CD14-positive monocyte (primary cell): ENCODE measurements around the gene KRTAP13-3. TPM values are rescaled to one million over a fixed set of nuclear protein-coding genes. Genes with fewer than 3 reads are reported as not detected.

Source experiments
- DNase-seq, 3 donors: peaks; one replicate each; pipeline ENCODE4 v3.0.0-alpha.2; 2011 to 2022
- H2AFZ ChIP-seq: 2 replicates; pipeline ENCODE4 v1.6.0; 2012; ENCODE audit warnings: mild to moderate bottlenecking, low read depth, low read length, inconsistent platforms; ENCODE audit not compliant: insufficient read depth, poor library complexity, severe bottlenecking
- H3K27ac ChIP-seq, 2 donors: 1 replicate in 1 of 2; 2 replicates in 1 of 2; pipeline ENCODE4 v1.5.1; 2012 to 2013; ENCODE audit warnings: low read length in 2 of 2, control low read depth in 1 of 2, inconsistent platforms in 1 of 2, low read depth in 1 of 2, mild to moderate bottlenecking in 1 of 2
- H3K27me3 ChIP-seq, 2 donors: one replicate each; pipeline versions ENCODE4 v1.6.0 to v1.6.1; 2011 to 2013; ENCODE audit warnings: low read length in 2 of 2; ENCODE audit not compliant: control insufficient read depth in 2 of 2, insufficient read depth in 2 of 2
- H3K36me3 ChIP-seq, 2 donors: replicated peaks in 1 of 2; 1 replicate in 1 of 2; 2 replicates in 1 of 2; pipeline versions ENCODE4 v1.5.1 to v1.6.1; 2012 to 2013; ENCODE audit warnings: low read length in 2 of 2, control low read depth in 1 of 2, inconsistent platforms in 1 of 2, mild to moderate bottlenecking in 1 of 2; ENCODE audit not compliant: insufficient read depth in 2 of 2, control insufficient read depth in 1 of 2
- H3K4me1 ChIP-seq, 2 donors: 1 replicate in 1 of 2; 2 replicates in 1 of 2; pipeline versions ENCODE4 v1.5.1 to v1.6.1; 2012 to 2013; ENCODE audit warnings: low read length in 2 of 2, control low read depth in 1 of 2, inconsistent platforms in 1 of 2, mild to moderate bottlenecking in 1 of 2, moderate library complexity in 1 of 2; ENCODE audit not compliant: insufficient read depth in 2 of 2, control insufficient read depth in 1 of 2
- H3K4me2 ChIP-seq: replicated peaks from 2 replicates; pipeline ENCODE3; 2012; ENCODE audit warnings: low read length, moderate library complexity, mild to moderate bottlenecking; ENCODE audit not compliant: poor library complexity, severe bottlenecking; ENCODE audit errors: extremely low read depth
- H3K4me3 ChIP-seq, 3 experiments: fragments of 200-600 bp in 1 of 3; sonication (generic) in 1 of 3; replicated peaks in 1 of 3; 1 replicate in 2 of 3; 2 replicates in 1 of 3; pipeline ENCODE4 v1.5.1; 2011 to 2013; ENCODE audit warnings: low read length in 3 of 3, mild to moderate bottlenecking in 3 of 3, control low read depth in 2 of 3, low read depth in 2 of 3, inconsistent platforms in 1 of 3, moderate library complexity in 1 of 3
- H3K79me2 ChIP-seq: 2 replicates; pipeline ENCODE4 v1.6.0; 2012; ENCODE audit warnings: mild to moderate bottlenecking, control low read depth, inconsistent platforms, low read length, moderate library complexity; ENCODE audit not compliant: insufficient read depth
- H3K9ac ChIP-seq: 2 replicates; pipeline ENCODE4 v1.6.0; 2017; ENCODE audit warnings: low read length, mild to moderate bottlenecking; ENCODE audit not compliant: insufficient read depth, poor library complexity, severe bottlenecking
- H3K9me3 ChIP-seq, 2 donors: replicated peaks in 1 of 2; 1 replicate in 1 of 2; 2 replicates in 1 of 2; pipeline versions ENCODE4 v1.5.1 to v1.6.1; 2012 to 2013; ENCODE audit warnings: low read length in 2 of 2, control low read depth in 1 of 2; ENCODE audit not compliant: control insufficient read depth in 1 of 2, insufficient read depth in 1 of 2
- H4K20me1 ChIP-seq: 2 replicates; pipeline ENCODE4 v1.6.0; 2012; ENCODE audit warnings: mild to moderate bottlenecking, low read length, control low read depth, moderate library complexity; ENCODE audit not compliant: insufficient read depth
- H3K27ac Mint-ChIP-seq, 7 donors: one replicate each; pipeline ENCODE4 v1.8.0; 2020; ENCODE audit warnings: mild to moderate bottlenecking in 7 of 7, mixed read lengths in 7 of 7, moderate library complexity in 6 of 7, inconsistent platforms in 2 of 7
- H3K27me3 Mint-ChIP-seq, 3 donors: one replicate each; pipeline ENCODE4 v1.8.0; 2021 to 2022; ENCODE audit warnings: low read depth in 3 of 3, mild to moderate bottlenecking in 3 of 3, mixed read lengths in 3 of 3, moderate library complexity in 3 of 3, inconsistent platforms in 1 of 3
- H3K36me3 Mint-ChIP-seq, 2 donors: one replicate each; pipeline ENCODE4 v1.8.0; 2020; ENCODE audit warnings: mixed read lengths in 2 of 2, inconsistent platforms in 1 of 2, mild to moderate bottlenecking in 1 of 2
- H3K4me1 Mint-ChIP-seq: one replicate; pipeline ENCODE4 v1.8.0; 2020; ENCODE audit warnings: mild to moderate bottlenecking, mixed read lengths
- H3K4me3 Mint-ChIP-seq, 2 donors: one replicate each; pipeline ENCODE4 v1.8.0; 2020; ENCODE audit warnings: mild to moderate bottlenecking in 2 of 2, mixed read lengths in 2 of 2, moderate library complexity in 1 of 2
- H3K9me3 Mint-ChIP-seq, 7 donors: one replicate each; pipeline ENCODE4 v1.8.0; 2020 to 2022; ENCODE audit warnings: mixed read lengths in 7 of 7, mild to moderate bottlenecking in 6 of 7, moderate library complexity in 6 of 7, inconsistent platforms in 2 of 7
- WGBS: methylation state at CpG from one replicate; pipeline ENCODE4 v1.1.5; 2013; ENCODE audit warnings: missing lambda C conversion rate; ENCODE audit not compliant: insufficient coverage; 5-methylcytosine and 5-hydroxymethylcytosine counted together
- intact Hi-C, 2 donors: fragments of 100-400 bp; cut with micrococcal nuclease; formaldehyde crosslinking; loops; one replicate each; pipeline versions ENCODE4 v1.15.0 to v1.15.1; 2023
- polyA minus RNA-seq: library from RNA; depleted of rRNA, polyadenylated mRNA; stranded (reverse); fragments of >200 nt; gene quantifications from 2 replicates; pipeline ENCODE4 v1.2.3, GENCODE V29; 2012
- polyA plus RNA-seq, 3 donors: library from polyadenylated mRNA; depleted of rRNA in 1 of 3; unstranded in 2 of 3; stranded (reverse) in 1 of 3; fragments of 300-500 nt in 2 of 3; fragments of >200 nt in 1 of 3; fragmentation: Illumina TruSeq in 2 of 3; gene quantifications; 1 replicate in 2 of 3; 2 replicates in 1 of 3; pipeline ENCODE4 v1.2.3, GENCODE V29; 2012 to 2021
- total RNA-seq, 12 experiments: library from RNA in 1 of 12; stranded (reverse) in 1 of 12; fragments of 120-200 nt in 1 of 12; gene quantifications; one replicate each; pipeline ENCODE4 v1.2.4 and lab custom pipeline; 2013 to 2026; ENCODE audit warnings: mixed read lengths in 6 of 12, inconsistent platforms in 1 of 12
- TF ChIP-seq, protein P1 (sequence below): fragments of 200-600 bp; IDR thresholded peaks from one replicate; pipeline ENCODE4 v1.8.0; 2022; ENCODE audit warnings: antibody characterized with exemption, mild to moderate bottlenecking

The KRTAP13-3 gene, protein sequence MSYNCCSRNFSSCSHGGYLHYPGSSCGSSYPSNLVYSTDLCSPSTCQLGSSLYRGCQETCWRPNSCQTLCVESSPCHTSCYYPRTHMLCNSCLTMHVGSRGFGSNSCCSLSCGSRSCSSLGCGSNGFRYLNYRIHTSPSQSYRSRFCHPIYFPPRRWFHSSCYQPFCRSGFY
- not detected for total RNA-seq (2013)
- polyA plus RNA-seq (not detected), polyA minus RNA-seq (not detected in 2 replicates), total RNA-seq (lab: John Stamatoyannopoulos, UW) (0 to 0.15 (median 0) reads per million in 11 experiments)

DNA sequence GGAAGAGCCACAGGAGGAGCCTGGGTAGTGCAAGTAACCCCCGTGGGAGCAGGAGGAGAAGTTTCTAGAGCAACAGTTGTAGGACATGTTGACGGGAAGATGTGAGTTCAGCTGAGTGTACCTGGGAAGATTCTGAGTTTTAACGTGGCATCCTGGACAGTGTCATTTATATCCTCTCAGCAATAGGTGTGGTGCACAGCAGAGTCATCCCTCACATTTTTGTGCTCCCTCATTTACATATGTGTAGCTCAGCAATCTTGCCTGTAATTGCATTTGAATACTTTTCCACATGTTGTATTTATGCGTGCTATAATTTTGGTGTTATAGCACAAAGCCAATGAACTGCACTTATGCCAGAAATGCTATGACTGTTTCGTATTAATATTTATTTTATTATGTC lies at the start of gene KRTAP13-3:
TSS of gene KRTAP13-3 (minus strand) at position 101 of the 400 bp plus-strand sequence. CDS start at position 87, 14 bp downstream.
- no peak within 1 kb of the TSS for H2AFZ ChIP-seq
- H3K9me3 ChIP-seq, result no peaks in the 10 kb centered on the region
- H3K4me2 ChIP-seq, result no peak within 1 kb of the TSS
- no peak within 1 kb of the TSS for H3K27ac ChIP-seq
- no peaks in the 10 kb centered on the region for H3K4me1 Mint-ChIP-seq
- peaks cover 0 to 4% (median 0%) of the 10 kb centered on the region in 3 donors for H3K27me3 Mint-ChIP-seq
- TF ChIP-seq, protein P1, sequence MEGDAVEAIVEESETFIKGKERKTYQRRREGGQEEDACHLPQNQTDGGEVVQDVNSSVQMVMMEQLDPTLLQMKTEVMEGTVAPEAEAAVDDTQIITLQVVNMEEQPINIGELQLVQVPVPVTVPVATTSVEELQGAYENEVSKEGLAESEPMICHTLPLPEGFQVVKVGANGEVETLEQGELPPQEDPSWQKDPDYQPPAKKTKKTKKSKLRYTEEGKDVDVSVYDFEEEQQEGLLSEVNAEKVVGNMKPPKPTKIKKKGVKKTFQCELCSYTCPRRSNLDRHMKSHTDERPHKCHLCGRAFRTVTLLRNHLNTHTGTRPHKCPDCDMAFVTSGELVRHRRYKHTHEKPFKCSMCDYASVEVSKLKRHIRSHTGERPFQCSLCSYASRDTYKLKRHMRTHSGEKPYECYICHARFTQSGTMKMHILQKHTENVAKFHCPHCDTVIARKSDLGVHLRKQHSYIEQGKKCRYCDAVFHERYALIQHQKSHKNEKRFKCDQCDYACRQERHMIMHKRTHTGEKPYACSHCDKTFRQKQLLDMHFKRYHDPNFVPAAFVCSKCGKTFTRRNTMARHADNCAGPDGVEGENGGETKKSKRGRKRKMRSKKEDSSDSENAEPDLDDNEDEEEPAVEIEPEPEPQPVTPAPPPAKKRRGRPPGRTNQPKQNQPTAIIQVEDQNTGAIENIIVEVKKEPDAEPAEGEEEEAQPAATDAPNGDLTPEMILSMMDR, result no peak
- H3K79me2 ChIP-seq, result no peaks in the 10 kb centered on the region
- H3K27me3 ChIP-seq, result no peaks in the 10 kb centered on the region
- H3K36me3 Mint-ChIP-seq, result no peaks in the 10 kb centered on the region
- H3K4me1 ChIP-seq, result no peaks in the 10 kb centered on the region
- DNase-seq, result no peak
- no peaks in the 10 kb centered on the region for H4K20me1 ChIP-seq
- H3K4me3 ChIP-seq, result no peak within 1 kb of the TSS
- peaks cover 0 to 3% (median 0%) of the 10 kb centered on the region in 7 donors for H3K9me3 Mint-ChIP-seq
- WGBS, result 50% methylated on average over 1 of the region's 5 CpGs
- no peak within 1 kb of the TSS for H3K4me3 Mint-ChIP-seq
- H3K36me3 ChIP-seq, result no peaks in the 10 kb centered on the region
- intact Hi-C loops, result no loop called here
- no peak within 1 kb of the TSS for H3K27ac Mint-ChIP-seq
- no peak within 1 kb of the TSS for H3K9ac ChIP-seq

DNA sequence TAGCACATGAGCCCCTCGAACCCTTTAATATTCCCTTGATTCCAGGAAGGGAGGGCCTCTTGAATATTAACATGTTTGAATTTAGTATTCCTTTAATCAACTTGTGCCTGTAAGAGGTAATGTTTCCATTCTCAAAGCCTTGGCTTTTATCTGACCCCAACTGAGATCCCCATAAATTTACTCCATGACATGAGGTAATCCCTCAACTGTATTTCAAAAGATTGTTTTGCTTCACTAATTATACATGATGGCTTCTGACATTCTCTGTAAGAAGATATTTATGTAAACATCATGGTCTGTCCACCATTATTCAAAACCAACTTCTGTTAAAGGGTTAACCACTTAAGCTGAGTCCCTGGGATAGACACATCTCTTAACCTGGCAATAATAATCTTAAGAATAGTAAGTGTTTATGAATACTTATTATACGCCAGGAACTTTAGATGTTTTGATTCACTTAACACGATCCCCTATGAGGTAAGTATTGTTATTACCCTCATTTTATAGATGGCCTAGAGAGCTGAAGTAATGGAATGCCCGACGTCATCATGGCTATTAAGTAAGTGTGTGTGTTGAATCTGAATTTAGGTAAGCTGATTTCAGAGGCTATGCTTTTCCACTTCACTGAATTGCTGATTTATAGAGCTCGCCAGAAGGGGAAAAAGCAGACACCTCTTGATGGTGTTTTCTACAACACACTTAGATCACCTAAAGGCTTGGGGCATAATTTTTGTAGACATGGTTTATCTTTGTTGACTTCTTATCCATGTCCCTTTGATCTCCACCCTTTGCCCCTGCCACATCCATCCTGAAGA lies 43.4 kb upstream of the KRTAP13-3 start:
- TF ChIP-seq, protein P1, result no peak
- H2AFZ ChIP-seq, result no peak overlapping the region
- no peak overlapping the region for H3K27ac Mint-ChIP-seq
- H3K4me3 Mint-ChIP-seq, result no peak overlapping the region
- H3K4me2 ChIP-seq, result no peak overlapping the region
- no peaks in the 10 kb centered on the region for H3K79me2 ChIP-seq
- H3K36me3 ChIP-seq, result no peaks in the 10 kb centered on the region
- H3K9me3 ChIP-seq, result no peaks in the 10 kb centered on the region
- intact Hi-C loops, result no loop called here
- H3K4me3 ChIP-seq, result no peak overlapping the region
- peaks cover 0 to 2% (median 0%) of the 10 kb centered on the region in 7 donors for H3K9me3 Mint-ChIP-seq
- no peaks in the 10 kb centered on the region for H4K20me1 ChIP-seq
- H3K4me1 ChIP-seq, result no peaks in the 10 kb centered on the region
- DNase-seq, result no peak
- H3K27me3 ChIP-seq, result no peaks in the 10 kb centered on the region
- WGBS, result no CpG with 5 or more reads among the region's 6 CpGs
- no peak overlapping the region for H3K27ac ChIP-seq
- H3K36me3 Mint-ChIP-seq, result no peaks in the 10 kb centered on the region
- no peaks in the 10 kb centered on the region for H3K27me3 Mint-ChIP-seq
- no peak overlapping the region for H3K9ac ChIP-seq
- H3K4me1 Mint-ChIP-seq, result no peaks in the 10 kb centered on the region
